Activated B cell treated with CpG ODN at 0.5 μM for 24 hours (primary cell): ENCODE results near the gene PKHD1. TPM values are rescaled to one million over a fixed set of nuclear protein-coding genes. Genes with fewer than 3 reads are reported as not detected.

Experiments
- ATAC-seq: fragments of 200-7000 bp; cut with Tn5 transposase; one replicate; pipeline ENCODE4 v1.10.0; 2021; ENCODE audit warnings: low read depth, mild to moderate bottlenecking, moderate library complexity
- CTCF ChIA-PET: fragments of 350-600 bp; sonication (Branson Sonifier 250); formaldehyde crosslinking; loops from one replicate; lab custom pipeline; 2021; ENCODE audit warnings: antibody characterized with exemption; lab: Charles Lee
- POLR2A ChIA-PET: fragments of 350-600 bp; sonication (Branson Sonifier 250); formaldehyde crosslinking; loops from one replicate; lab custom pipeline; 2021; ENCODE audit warnings: antibody characterized with exemption; lab: Charles Lee
- DNase-seq: peaks from one replicate; pipeline ENCODE4 v3.0.0; 2022
- H3K27ac Mint-ChIP-seq: one replicate; pipeline ENCODE4 v1.8.0; 2020; ENCODE audit warnings: mixed read lengths
- H3K27me3 Mint-ChIP-seq: one replicate; pipeline ENCODE4 v1.8.0; 2021; ENCODE audit warnings: mixed read lengths
- H3K36me3 Mint-ChIP-seq: one replicate; pipeline ENCODE4 v1.8.0; 2021; ENCODE audit warnings: low read depth, mixed read lengths
- H3K4me1 Mint-ChIP-seq: one replicate; pipeline ENCODE4 v1.8.0; 2021; ENCODE audit warnings: mixed read lengths
- H3K4me3 Mint-ChIP-seq: one replicate; pipeline ENCODE4 v1.8.0; 2020; ENCODE audit warnings: mild to moderate bottlenecking, mixed read lengths
- H3K9me3 Mint-ChIP-seq: one replicate; pipeline ENCODE4 v1.8.0; 2020; ENCODE audit warnings: mixed read lengths
- intact Hi-C: fragments of 100-400 bp; cut with micrococcal nuclease; formaldehyde crosslinking; loops from one replicate; pipeline ENCODE4 v1.15.1; 2024
- total RNA-seq: library from RNA; stranded (reverse); gene quantifications from 2 replicates; pipeline ENCODE4 v1.2.3, GENCODE V29; 2022
- TF ChIP-seq, protein P1 (sequence below): fragments of 200-600 bp; IDR thresholded peaks from one replicate; pipeline ENCODE4 v1.8.0; 2022; ENCODE audit warnings: antibody characterized with exemption, mild to moderate bottlenecking

PKHD1 gene
- total RNA-seq, 1 donor from 2014 or later = not detected

GRCh38 chr6:51846531-51846930, 240.9 kb downstream of the PKHD1 start:
- ChIA-PET CTCF (no interaction called here), POLR2A (no interaction called here)
- H3K27ac Mint-ChIP-seq = no peak overlapping the region
- intact Hi-C loops = no loop called here
- TF ChIP-seq, protein P1, sequence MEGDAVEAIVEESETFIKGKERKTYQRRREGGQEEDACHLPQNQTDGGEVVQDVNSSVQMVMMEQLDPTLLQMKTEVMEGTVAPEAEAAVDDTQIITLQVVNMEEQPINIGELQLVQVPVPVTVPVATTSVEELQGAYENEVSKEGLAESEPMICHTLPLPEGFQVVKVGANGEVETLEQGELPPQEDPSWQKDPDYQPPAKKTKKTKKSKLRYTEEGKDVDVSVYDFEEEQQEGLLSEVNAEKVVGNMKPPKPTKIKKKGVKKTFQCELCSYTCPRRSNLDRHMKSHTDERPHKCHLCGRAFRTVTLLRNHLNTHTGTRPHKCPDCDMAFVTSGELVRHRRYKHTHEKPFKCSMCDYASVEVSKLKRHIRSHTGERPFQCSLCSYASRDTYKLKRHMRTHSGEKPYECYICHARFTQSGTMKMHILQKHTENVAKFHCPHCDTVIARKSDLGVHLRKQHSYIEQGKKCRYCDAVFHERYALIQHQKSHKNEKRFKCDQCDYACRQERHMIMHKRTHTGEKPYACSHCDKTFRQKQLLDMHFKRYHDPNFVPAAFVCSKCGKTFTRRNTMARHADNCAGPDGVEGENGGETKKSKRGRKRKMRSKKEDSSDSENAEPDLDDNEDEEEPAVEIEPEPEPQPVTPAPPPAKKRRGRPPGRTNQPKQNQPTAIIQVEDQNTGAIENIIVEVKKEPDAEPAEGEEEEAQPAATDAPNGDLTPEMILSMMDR = no peak
- DNase-seq (no peak), ATAC-seq (no peak)
- H3K36me3 Mint-ChIP-seq = no peaks in the 10 kb centered on the region
- H3K4me1 Mint-ChIP-seq = no peaks in the 10 kb centered on the region
- H3K9me3 Mint-ChIP-seq = peaks cover 5% of the 10 kb centered on the region
- H3K4me3 Mint-ChIP-seq = no peak overlapping the region
- H3K27me3 Mint-ChIP-seq = no peaks in the 10 kb centered on the region

- ChIA-PET CTCF (no interaction called here), POLR2A (no interaction called here)
- DNase-seq = no peak
- TF ChIP-seq, protein P1 = no peak
- Mint-ChIP-seq H3K4me3 (no peak overlapping the region), H3K4me1 (no peaks in the 10 kb centered on the region), H3K27ac (no peak overlapping the region), H3K27me3 (peaks cover 2% of the 10 kb centered on the region), H3K36me3 (no peaks in the 10 kb centered on the region), H3K9me3 (peaks cover under 1% of the 10 kb centered on the region)
- intact Hi-C loops = no loop called here
- no peak for ATAC-seq
Observed at GRCh38 chr6:51844336-51844735, 243.1 kb downstream of the PKHD1 start.

DNA sequence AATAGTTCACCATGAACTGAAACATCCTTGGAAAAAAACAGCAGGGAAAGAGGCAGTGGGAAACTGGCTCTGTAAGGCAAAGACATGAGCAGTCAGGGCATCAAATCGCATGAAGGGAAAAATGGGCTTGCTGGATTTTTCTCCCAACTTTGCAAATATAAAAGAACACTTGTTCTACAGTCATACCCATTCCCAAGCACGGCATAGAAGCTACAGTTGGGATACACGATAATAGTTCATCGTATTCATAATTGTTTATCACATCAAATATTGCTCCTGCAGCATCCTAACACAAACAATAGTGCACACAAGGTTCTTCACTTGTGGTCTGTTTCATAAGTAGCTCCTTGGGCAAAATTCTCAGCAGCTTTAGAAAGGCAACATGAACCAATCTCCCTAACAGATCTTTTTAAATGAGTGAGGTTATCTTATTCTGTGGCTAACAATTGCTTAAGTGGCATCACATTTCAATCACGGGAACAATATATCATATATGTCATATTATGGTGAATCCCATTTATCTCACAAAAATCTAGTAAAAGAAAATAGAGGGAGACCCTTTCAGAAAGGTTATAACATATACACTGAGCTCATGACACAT, 243.9 kb downstream of the PKHD1 start:
- H3K36me3 Mint-ChIP-seq = no peaks in the 10 kb centered on the region
- no peak overlapping the region for H3K27ac Mint-ChIP-seq
- no peak overlapping the region for H3K4me3 Mint-ChIP-seq
- no peak for DNase-seq
- ATAC-seq = no peak
- H3K27me3 Mint-ChIP-seq = peaks cover 2% of the 10 kb centered on the region
- H3K4me1 Mint-ChIP-seq = no peaks in the 10 kb centered on the region
- TF ChIP-seq, protein P1 = no peak
- POLR2A ChIA-PET = no interaction called here
- intact Hi-C loops = no loop called here
- no peaks in the 10 kb centered on the region for H3K9me3 Mint-ChIP-seq
- CTCF ChIA-PET = no interaction called here

GRCh38 chr6:51842804-51843378, 244.5 kb downstream of the PKHD1 start:
- Mint-ChIP-seq H3K36me3 (no peaks in the 10 kb centered on the region), H3K4me1 (no peaks in the 10 kb centered on the region), H3K27me3 (peaks cover 2% of the 10 kb centered on the region), H3K27ac (no peak overlapping the region), H3K4me3 (no peak overlapping the region), H3K9me3 (no peaks in the 10 kb centered on the region)
- intact Hi-C loops = no loop called here
- ATAC-seq = no peak
- POLR2A ChIA-PET = no interaction called here
- TF ChIP-seq, protein P1 = no peak
- DNase-seq = no peak
- CTCF ChIA-PET = no interaction called here

DNA sequence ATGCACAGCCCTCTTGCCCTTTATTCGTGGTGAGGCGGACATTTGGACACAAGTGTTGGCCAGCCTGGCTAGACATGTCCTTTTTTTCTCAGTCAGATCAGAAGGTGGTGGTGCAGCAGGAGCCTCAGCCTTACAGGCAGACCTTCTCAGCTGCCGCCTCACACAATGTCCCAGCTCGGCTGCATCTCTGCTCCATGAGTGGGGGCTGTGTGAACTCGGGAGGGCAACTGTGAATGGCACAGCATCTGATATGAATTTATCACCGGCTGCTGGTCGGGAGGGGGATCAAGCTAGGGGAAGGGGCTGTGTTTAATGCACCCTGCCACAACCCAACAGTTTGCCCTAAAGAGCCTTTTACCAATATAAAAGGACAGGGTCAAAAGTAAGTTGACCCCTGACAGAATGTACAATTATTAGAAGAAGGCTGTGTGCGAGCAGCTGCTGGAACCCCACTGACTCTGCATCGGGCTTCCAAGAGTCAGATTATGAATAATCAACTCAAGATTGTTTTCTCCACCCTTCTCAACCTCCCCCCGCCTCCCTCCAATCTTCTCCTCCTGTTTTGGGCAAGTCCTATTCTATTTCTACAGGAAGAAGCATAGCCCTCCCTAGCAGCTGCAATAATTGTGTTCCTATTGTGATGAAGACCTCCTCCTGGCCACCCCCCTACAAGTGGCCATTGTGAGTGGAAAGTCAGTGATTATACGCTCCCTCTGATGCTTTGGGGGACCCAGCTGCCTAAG, 245.2 kb downstream of the PKHD1 start:
- no peak overlapping the region for H3K4me3 Mint-ChIP-seq
- no peak for ATAC-seq
- TF ChIP-seq, protein P1 = no peak

More for the DNA sequence above, 245.2 kb downstream of the PKHD1 start:
- peaks cover 2% of the 10 kb centered on the region for H3K27me3 Mint-ChIP-seq
- H3K36me3 Mint-ChIP-seq = no peaks in the 10 kb centered on the region
- no peak for DNase-seq
- no peaks in the 10 kb centered on the region for H3K4me1 Mint-ChIP-seq
- ChIA-PET CTCF (no interaction called here), POLR2A (no interaction called here)
- H3K27ac Mint-ChIP-seq = no peak overlapping the region
- intact Hi-C loops = no loop called here
- no peaks in the 10 kb centered on the region for H3K9me3 Mint-ChIP-seq
